Measurements from ENCODE around the gene AICDA.
"Not testable (repeated sequence)": the region's sequence is repeated elsewhere in the genome, so short reads cannot be mapped to it uniquely, and the experiment has no call there.

Gene AICDA

DNA sequence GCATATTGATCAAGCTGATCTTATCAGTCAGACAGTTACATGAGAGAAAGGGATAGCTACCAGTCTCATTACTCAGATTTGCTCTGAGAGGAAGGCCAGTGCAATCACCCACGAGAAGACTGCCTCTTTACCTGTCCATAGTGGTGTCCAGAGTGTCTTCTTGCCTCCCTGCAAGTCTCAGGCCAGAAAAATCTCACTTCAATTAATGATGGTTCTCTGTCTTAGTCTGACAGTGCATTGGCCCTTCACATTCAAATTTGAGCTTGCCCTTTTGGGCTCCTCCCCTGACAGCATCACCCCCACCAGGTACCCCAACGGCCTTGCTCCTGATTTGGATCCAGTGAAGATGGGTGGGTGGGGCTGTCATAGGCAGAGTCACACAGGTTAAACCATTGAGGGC, at the start of gene AICDA:
AICDA (minus strand) TSS at position 231 of the 400 bp plus-strand sequence; CDS start at position 139, 92 bp downstream.
- no peak for DNase-seq

- DNase-seq: no peak
Measured at GRCh38 chr12:8661751-8662150, 49.1 kb upstream of the AICDA start.

DNA sequence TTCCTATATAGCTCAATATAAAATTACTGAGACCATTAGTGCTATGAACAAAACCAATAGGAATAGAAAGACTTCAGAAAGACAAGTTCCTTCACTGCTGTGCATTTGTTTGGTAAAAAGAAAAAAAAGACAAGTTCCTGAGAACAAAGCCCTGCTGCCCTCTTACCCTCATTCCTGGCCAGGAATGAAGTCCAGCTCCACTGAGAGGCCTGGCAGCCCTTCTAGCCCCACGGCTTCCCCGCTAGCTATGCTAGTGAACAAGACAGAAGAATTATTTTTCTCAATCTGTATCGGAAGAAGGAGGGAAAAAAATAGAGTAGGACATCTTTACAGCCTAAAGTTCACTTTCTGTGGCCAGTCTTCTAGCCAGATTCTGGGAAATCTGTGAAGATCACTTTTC, 48.4 kb upstream of the AICDA start:
- no peak for DNase-seq

DNA sequence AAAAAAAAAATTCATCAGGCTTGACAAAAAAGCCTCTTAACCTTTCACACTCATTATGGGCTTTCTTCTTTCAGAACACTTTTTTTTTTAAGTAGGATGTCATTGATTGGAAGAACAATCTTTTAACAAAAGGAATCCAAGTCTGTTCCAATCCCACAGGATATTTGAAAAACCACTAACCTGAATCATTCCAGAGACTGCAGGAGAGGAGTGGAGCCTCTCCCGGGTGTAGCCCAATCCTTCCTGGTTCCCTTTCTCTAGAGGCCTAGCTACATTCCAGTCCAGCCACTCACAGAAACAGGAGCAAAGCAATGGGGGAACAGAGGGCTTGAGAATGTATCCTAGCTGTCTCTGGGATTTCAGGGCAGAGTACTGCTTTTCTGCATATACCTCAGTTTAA, 45.7 kb upstream of the AICDA start:
- no peak for DNase-seq

- peak; percentile 4 for DNase-seq
Measured at GRCh38 chr12:8655421-8655820, 42.8 kb upstream of the AICDA start.

DNA sequence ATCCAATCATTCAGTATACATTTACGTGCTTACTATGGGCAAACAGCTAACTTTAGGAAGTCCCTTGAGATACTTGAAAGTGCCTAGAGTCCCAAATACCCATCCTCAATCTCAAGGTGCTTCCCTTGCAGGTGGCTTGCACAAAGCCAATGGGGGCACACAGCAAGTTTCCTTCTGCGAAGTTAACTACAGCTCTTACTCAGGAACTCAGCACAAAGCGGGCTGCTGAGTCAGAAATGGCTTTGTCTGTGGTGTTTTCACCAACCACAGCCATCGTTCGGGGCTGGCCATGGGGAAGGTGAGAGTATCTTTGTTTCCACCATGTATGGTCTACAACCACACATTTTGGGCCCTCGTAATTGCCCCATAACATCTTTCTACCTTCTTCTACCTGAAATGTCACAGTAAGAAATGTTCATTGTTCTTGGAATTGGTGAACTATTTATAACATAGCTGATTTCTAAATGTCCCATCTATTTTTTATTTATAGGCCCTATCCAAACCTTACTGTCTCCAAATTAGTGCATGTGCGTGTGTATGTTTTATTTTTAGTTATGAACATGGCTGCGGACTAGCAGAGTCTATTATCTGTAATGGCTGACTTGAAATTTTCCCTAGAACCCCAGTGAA, 36.0 kb upstream of the AICDA start:
- DNase-seq: no peak

DNA sequence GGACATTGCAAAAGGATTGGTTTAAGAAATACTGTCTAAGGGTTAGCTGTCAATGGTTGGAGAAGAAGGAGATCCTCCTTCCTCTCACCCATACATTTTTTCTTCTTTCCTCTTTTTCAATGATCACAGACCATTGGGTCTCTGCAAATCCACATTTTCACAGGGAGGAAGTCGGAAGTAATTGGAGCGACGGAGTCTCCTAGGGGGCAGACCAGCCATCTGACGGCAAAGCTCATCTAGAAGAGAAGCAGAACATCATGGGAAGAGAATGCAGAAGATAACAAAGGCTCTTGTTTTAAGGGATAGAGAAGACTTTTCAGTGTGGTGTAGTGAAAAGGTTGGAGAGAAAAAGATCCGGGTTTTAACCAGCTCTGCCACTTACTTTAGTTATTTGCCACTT, 35.3 kb upstream of the AICDA start:
- DNase-seq: no peak

GRCh38 chr12:8644345-8645248, 31.9 kb upstream of the AICDA start:
- DNase-seq: no peak

- DNase-seq: no peak
Measured at GRCh38 chr12:8642775-8643174, 30.1 kb upstream of the AICDA start.

DNA sequence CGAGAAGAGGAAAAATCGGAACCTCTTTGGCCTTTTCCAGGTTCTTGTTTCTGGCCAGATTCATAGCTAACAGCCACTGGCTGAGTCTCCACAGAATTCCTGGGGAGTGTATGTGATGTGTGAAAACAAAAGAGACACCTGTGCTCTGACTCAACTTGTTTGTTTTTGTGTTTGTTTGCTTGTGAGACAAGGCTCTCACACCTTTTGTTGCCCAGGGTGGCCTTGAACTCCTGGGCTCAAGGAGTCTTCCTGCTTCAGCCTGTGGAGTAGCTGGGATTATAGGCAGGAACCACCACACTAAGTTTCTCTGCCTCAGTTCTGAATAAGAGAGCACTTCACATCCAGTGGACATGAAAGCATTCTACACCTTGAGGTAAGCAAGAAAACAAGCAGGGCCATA, 27.3 kb upstream of the AICDA start:
- DNase-seq: no peak

DNA sequence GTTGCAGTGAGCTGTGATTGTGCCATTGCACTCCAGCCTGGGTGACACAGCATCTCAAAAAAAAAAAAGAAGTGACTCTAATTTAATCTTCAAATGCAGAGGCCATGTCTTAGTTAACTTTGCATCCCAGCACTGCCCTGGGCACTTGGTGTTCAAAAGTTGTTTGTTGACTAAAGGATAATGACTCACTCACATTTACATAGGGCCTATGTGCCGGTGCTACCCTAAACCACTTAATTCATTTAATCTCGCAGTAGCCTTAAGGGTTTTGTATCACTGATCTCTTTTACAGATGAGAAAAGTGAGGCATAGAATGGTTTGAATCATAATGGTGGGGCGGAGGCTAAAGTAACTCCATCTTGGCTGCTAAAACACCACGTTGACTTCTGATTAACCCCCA, 26.3 kb upstream of the AICDA start:
- DNase-seq: no peak

DNA sequence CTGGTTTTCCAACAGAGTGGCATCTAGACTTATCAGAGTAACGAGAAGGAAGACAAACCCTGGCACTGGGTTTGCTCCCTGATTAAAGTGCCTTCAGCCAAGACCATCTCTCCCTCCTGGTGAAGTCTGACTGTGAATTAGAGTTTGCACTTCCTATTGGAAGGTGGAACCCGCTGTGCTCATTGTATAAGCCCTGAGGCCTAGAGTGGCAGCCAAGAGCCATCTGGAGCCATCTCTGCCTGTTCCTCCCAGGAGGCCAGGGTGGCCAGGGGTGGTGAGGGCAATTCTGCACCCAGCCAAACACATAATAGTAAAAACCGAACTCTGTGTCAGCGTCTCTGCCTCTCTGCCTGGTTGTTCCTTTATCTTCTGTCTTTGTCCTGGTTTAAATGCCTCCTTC, 25.0 kb upstream of the AICDA start:
- peak; percentile 12 for DNase-seq

DNA sequence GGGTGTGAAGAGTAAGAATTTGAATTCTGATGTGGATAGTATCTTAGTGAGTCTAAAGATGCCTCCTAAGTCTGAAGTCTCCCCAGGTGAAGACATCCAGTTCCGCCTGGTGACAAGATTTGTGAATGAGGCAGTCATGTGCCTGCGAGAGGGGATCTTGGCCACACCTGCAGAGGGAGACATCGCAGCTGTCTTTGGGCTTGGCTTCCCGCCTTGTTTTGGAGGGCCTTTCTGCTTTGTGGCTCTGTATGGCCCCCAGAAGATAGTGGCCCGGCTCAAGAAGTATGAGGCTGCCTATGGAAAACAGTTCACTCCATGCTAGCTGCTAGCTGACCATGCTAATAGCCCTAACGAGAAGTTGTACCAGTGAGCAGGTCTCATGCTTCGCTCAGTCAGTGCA, 24.6 kb upstream of the AICDA start:
- no peak for DNase-seq

GRCh38 chr12:8636581-8636980, 23.9 kb upstream of the AICDA start:
- DNase-seq: no peak

GRCh38 chr12:8636007-8636346, 23.3 kb upstream of the AICDA start:
- DNase-seq: not testable (repeated sequence)

DNA sequence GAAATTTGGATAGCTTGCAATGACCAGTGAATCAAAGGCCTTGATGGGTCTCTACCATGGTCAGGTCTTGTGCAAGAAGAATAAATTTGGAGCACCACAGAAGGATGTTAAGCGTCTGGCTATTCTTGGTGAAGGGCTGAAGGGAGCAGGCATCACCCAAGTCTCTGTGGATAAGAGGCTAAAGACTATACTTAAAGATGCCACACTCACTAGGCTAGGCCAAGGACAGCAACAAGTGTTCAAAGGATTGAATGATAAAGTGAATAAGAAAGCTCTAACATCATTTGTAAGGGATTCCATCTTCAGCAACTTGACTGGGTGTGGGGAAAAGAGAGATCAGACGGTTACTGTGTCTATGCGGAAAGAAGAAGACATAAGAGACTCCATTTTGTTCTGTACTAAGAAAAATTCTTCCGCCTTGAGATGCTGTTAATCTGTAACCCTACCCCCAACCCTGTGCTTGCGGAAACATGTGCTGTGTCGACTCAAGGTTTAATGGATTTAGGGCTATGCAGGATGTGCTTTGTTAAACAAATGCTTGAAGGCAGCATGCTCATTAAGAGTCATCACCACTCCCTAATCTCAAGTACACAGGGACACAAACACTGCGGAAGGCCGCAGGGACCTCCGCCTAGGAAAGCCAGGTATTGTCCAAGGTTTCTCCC, 22.8 kb upstream of the AICDA start:
- DNase-seq: not testable (repeated sequence)

DNA sequence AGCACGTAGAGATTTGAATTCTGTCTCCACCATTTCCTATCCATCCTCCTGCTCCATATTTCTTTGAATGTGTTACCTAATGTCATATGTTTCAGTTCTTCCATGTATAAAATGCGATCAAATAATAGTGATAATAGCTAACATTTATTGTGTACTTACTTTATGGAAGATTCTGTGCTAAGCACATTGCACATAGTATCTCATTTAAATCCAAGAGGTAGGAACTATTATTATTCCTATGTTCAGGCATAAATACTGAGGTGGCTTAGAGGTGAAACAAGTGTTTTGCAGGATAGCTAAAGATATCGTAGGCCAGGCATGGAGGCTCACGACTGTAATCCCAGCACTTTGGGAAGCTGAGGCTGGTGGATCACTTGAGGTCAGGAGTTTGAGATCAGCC, 17.5 kb upstream of the AICDA start:
- DNase-seq: no peak

DNA sequence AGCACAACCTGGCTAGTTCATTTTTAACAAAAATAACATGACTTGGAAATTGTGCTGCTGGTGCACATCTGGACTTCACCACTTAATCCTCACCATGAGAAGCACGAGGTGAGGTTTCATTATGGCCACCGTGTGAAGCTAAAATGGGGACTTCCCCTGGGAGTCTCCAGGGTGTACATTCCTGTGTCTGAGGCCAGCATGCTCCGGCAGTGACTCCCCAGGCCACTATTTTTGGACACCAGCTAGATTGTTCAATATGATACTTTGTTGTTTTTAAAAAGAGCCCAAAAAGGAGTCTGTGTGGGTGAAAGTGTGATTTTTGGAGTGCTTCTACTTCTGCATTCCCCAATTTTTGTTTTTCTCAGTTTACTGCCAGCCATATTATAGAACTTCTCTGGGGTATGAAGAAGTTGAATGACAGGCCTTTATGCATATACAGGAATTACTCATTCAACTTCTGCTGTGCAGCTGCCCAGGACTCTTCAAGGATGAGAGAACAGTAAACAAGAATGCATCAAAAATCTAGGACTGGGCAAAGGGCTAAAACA, 16.9 kb upstream of the AICDA start:
- DNase-seq: no peak

DNA sequence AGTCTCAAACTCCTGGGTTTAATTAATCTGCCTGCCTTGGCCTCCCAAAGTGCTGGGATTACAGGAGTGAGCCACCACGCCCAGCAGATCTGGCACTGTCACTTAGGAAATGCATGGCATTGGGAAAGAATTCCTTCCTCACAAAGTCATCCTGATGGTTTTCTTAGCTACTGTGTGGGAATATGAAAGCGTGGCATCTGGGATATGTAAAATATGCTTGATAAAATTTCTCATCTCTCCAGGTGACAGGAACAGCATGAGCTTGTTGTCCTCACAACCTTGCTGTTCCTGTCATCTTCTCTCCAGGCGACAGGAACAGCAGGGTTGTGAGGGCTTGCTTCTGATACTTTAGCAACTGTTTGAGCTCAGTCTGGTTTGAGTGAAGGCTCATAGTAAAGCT, 16.1 kb upstream of the AICDA start:
- no peak for DNase-seq

- DNase-seq: not testable (repeated sequence)
Measured at GRCh38 chr12:8624750-8625149, 12.1 kb upstream of the AICDA start.

- no peak for DNase-seq
Measured at GRCh38 chr12:8622646-8623045, 10.0 kb upstream of the AICDA start.

DNA sequence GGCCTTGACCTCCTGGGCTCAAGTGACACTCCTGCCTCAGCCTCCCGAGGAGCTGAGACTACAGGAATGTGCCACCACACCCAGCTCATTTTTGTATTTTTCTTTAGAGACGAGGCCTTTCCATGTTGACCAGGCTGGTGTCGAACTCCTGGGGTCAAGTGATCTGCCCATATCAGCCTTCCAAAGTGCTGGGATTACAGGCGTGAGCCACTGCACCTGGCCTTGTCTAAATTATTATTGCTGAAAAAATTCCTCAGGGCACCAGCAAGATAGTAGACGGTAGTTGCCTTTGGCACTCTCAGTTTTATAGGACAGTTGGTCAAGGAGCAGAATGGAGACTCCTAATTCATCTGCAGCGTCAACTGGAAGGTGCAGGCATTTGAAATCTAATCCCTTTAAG, 2.5 kb upstream of the AICDA start:
- DNase-seq: no peak

DNA sequence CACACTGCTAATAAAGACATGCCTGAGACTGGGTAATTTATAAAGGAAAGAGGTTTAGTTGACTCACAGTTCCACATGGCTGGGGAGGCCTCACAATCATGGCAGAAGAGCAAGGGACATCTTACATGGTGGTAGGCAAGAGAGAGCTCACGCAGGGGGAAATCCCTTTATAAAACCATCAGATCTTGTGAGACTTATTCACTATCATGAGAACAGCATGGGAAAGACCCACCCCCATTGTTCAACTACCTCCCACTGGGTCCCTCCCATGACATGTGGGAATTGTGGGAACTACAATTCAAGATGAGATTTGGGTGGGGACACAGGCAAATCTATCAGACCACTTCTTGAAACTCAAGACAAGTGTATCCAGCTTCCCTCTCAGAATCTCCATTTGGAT, 1.2 kb upstream of the AICDA start:
- not testable (repeated sequence) for DNase-seq

DNA sequence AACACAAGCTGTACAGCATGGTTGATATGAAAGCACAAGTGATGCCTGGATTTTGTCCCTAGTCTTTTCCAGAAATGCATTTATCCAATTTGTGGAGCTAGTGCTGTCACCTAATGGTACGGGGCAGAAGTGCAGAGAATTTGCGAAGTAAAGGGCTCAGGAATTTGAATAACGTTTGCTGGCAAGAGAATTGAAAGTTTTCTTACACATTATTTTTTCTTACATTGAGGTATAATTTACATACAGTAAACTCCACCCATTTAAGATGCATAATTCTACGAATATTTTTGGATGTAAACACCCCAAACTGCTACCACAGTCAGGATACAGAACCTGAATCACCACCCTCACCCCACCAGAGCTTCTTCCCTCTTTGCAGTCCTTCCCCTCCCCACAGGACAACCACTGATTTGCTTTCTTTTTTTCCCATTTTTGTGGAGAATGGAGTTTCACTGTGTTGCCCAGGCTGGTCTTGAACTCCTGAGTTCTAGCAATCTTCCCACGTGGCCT, 3.5 kb downstream of the AICDA start:
- DNase-seq: peak; percentile 15
